HG03457 (cell line): ENCODE data around the gene ZFP36L1.

Experiments used
- ATAC-seq: cut with Tn5 transposase; IDR thresholded peaks from one replicate; pipeline ENCODE4 v1.9.1; 2021; ENCODE audit warnings: moderate number of reproducible peaks; ENCODE audit not compliant: unreplicated experiment

Gene ZFP36L1

GRCh38 chr14:68796418-68797101, 3.7 kb upstream of the ZFP36L1 start:
- ATAC-seq = no peak

DNA sequence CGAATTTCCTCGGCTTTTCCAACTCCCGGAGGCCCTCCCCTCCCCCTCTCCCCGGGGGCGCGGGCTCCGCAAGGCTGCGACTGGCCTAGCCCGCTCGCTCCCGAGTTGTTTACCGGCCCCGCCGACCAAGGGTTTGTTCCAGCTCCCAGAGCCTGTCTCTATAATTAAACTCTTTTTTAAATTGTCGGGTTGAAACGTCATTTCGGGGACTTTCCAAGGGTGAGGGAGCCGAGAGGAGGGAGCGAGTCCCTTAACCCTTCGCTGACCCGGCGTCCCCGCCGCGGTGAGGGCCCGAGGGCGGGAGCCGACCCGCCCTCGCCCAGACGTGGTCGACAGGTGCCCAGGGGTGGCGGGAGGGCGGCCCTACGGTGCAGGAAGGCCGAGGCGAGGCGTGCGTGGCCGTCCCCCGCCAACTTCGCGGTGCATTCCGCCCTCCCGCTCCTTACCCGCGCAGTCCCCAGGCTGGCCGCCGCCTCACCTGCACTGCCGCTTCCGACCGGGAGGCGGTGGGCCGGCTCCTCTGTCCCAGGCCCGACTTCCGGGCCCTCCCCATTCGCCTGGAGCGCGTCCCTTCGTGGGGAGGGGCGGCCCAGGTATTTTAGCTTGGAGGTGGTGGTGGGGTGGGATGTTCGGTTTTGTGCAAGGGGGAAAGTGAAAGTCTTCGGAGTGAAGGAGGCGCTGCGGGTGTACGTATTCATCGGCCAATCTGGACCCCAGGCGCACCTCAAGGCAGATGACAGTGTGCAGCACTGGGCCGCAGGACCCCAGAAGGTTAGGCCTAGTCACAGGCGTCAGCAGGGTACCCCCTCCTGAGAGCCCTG, 2.9 kb upstream of the ZFP36L1 start:
- ATAC-seq = peak; percentile 32

DNA sequence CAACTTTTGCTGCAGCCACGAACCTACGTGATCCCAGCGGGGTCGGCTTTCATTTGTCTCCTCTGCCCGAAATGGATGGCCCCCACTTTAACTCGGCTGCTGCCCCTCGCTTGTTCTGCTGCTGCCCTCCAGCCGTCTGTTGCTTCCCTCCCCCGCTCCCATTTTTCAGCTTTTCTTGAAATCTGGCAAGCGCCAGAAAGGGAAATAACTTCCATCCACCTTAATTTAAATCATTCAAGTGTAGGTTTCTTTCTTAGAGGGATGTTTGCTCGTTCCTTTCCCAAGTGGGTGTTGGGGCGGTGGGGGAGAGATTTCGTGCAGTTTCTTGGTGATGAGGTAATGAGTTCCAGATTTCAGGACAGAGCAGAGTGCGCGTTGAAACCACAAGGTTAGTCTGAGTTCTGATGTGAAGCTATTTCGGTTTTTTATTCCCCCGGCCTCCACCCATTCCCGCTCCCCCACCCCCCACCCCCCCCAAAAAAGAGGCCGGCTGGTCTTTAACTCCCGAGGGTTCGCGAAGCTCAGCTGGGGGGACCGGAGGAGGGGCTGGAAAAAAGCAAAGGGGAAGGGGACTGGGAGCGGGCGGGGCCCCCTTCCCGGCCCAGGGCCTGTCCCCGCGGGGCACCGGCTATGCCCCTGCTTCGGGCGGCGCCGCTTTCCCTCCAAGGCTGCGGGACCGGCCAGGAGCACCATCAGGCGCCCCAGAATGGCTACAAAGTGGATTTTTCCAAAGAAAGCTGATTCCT, 2.2 kb upstream of the ZFP36L1 start:
- ATAC-seq = no peak

- no peak for ATAC-seq
Measured at GRCh38 chr14:68794130-68794850, 1.4 kb upstream of the ZFP36L1 start.

DNA sequence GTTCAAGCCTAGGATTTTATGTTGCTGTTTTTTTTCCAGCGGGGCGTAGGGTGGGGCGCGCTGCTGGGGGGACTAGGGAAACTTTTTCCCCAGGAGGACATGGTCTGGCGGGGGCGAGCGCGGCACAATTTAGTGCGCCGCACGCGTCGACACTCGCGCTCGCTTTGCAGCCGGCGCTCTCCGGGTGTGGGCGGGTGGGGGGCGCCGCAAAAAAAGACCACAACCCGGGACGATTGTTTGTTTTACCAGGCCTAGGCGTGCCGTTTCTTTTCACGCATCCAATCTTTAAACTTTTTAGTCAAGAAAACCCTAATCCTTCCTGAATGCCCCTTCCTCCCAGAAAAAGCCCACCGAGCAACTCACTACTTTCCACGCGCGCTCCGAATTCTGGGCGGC, 865 bp upstream of the ZFP36L1 start:
- ATAC-seq = no peak

DNA sequence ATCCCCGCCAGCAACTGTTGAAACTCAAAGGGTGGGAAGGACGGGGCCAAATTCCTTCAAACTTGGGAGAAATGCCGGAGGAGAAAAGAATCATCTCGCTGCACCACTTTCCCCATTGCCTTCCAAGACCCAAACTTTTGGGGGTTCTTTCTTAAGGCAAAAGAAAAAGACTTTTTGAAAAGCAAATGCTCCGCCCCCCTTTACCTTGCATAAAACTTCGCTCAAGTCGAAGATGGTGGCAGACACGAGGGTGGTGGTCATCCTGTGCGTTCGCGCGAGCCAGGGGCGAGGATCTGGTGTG, 239 bp downstream of the ZFP36L1 start:
- ATAC-seq = no peak

GRCh38 chr14:68791902-68792677, 777 bp downstream of the ZFP36L1 start:
- no peak for ATAC-seq

DNA sequence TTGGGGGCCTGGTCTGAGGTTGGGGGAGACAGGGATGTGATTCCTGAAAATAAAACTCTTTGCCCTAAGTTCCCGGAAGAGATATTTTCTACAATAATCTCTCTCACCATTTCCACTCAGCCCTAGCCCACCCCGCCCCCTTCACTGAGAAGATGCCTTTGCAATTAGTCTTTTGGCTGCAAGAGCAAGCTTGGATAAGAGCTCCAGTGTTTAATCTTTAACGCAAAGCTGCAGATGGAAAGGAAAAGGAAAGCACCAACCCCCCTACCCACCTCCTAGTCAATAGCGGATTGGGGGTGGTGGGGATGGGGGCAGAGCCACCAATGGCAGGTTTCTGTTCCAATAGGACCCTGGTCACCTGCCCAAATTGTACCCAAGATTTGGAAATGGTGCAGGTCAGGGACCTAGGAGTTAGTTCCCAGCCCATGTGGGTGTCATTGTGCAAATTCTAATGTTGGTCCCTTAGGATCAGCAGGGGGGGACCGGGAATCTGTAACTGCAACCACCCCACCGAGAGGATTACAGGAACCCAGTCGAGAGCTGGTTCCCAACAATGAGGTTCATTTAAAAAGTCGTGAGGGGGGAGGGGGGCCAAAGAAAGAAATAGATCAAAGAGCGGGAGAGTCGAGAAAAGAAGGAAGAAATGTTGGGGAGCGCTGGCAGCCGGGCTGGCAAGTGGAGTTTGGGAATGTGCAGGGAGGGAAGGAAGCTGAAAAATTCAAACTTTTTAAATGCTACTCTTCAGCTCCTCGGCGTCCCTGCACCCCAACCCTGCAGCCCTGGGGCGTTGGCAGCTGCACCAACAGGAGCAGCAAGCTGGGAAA, 1.6 kb downstream of the ZFP36L1 start:
- no peak for ATAC-seq

DNA sequence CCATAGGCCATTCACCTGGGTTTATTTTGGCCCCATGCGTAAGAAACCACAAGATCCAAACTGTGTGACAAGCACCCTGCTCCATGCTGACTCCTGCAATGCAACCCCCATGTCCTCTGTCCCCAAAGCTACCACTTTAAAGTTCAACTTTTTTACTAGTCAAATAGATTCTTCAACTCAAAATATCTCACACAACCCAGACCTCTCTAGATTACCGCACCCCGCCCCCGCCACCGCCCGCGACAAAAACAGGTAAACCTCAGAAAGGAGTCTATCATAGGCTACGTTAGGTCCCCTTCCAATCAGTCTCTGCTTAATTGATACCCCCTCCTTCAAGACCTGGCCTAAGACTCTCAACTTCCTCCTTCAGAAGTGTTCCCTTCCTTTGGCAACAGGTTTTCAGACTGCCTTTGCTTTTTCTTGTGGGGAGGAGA, 2.2 kb downstream of the ZFP36L1 start:
- ATAC-seq = no peak

- no peak for ATAC-seq
Measured at GRCh38 chr14:68789821-68790643, 2.8 kb downstream of the ZFP36L1 start.

GRCh38 chr14:68788996-68789820, 3.7 kb downstream of the ZFP36L1 start:
- no peak for ATAC-seq

DNA sequence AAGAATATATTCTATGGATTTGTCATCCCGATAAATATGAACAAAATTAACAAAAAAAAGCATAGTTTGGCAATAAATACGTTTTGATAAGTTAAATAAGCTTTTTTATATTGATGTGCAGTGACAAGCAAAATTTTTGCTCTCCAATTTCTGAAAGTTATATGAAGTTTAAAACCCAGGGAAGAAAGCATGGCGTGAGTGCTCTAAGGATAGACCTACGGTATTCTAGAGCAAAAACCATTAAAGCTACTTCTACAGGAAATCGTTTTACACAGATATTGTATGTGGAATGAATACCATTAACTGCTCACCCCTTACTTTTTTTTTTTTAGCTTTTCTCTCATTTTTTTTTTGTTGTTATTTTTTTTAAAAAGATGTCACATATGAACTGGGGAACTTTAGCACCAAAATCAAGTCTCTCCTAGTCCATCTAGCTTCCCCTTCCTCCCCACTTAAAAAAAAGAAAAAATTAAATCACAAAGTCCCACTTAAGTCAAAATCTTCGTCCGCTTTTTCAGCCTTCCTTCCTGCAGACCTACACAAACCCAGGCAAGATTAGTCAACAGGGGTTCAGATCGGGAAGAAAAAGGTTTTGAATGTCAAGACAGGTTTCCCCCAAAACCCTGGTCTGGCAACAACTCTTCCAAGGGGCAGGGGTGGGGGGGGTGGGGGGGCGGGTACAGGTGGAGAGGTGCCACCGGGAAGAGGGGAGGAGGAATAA, 4.4 kb downstream of the ZFP36L1 start:
- no peak for ATAC-seq

GRCh38 chr14:68787092-68787992, 5.5 kb downstream of the ZFP36L1 start:
- ATAC-seq = no peak

- ATAC-seq = no peak
Measured at GRCh38 chr14:68786491-68787091, 6.3 kb downstream of the ZFP36L1 start.

DNA sequence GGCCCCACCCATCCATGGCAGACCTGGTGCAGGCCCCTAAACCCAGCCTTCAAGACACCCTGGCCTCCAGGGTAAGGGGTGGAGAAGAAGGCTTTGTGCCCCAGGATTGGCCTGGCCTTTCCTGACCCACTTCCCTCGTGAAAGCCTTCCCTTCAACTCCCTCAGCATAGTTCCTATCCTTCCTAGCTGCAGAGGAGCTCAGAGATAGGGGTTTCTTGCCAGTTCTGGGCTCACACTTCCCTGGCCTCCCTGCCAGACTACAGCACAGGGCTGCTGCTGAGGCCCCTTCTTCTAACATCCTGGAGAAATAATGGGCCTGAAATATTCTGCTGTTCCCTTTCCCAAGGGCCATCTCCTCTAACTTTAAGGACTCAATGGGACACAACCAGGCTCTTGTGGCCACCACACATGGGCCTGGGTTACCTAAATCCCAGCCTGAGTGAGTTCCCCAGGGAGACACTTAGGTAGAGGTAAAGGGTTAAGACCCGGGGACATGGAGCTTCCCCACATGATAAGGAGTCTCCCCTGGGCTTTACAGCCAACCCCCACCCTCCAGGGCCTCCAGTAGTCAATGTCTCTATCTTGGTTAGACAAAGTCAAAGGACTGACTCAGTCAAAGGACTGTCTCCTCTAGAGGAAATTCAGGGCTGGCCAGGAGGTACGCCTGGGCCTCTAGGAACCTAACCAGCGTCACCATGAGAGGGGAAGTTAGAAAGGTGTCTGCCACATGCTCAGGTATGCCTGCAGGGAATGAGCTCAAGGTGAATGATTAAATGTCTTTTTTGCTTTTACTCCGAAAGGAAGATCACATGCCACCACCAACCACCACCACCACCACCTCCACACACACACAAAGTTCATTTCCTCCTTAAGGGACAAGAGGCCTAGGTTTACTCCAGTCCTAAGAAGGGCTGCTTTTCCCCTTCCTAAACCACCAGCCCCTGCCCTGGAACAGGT, 7.1 kb downstream of the ZFP36L1 start:
- ATAC-seq = no peak
